Activated naive CD8-positive, alpha-beta T cell treated with anti-CD3 and anti-CD28 coated beads for 36 hours (primary cell): ENCODE data around the gene HSPA2. TPM values are rescaled to one million over a fixed set of nuclear protein-coding genes. Genes with fewer than 3 reads are reported as not detected.
A peak's percentile ranks its signal among the peaks of the same experiment; 100 is the strongest.
"Not testable (repeated sequence)": the region's sequence is repeated elsewhere in the genome, so short reads cannot be mapped to it uniquely, and the experiment has no call there.

Experiments
- DNase-seq: peaks from one replicate; pipeline ENCODE4 v3.0.0; 2021
- H3K27ac Mint-ChIP-seq: one replicate; pipeline ENCODE4 v1.8.0; 2022; ENCODE audit warnings: mild to moderate bottlenecking, moderate library complexity, mixed read lengths
- H3K27me3 Mint-ChIP-seq: one replicate; pipeline ENCODE4 v1.8.0; 2022; ENCODE audit warnings: mild to moderate bottlenecking, mixed read lengths
- H3K36me3 Mint-ChIP-seq: one replicate; pipeline ENCODE4 v1.8.0; 2021; ENCODE audit warnings: mild to moderate bottlenecking, mixed read lengths
- H3K4me1 Mint-ChIP-seq: one replicate; pipeline ENCODE4 v1.8.0; 2021; ENCODE audit warnings: mixed read lengths
- H3K4me3 Mint-ChIP-seq: one replicate; pipeline ENCODE4 v1.8.0; 2022; ENCODE audit warnings: mild to moderate bottlenecking, moderate library complexity, mixed read lengths
- H3K9me3 Mint-ChIP-seq: one replicate; pipeline ENCODE4 v1.8.0; 2022; ENCODE audit warnings: mixed read lengths
- total RNA-seq, 2 experiments: library from RNA; stranded (reverse); gene quantifications; one replicate each; pipeline ENCODE4 v1.2.3, GENCODE V29; 2021

Gene HSPA2
- total RNA-seq, 2 experiments from 2014 or later: 1.9 to 2.0 TPM

- no peak overlapping the region for H3K27ac Mint-ChIP-seq
- peak; percentile 6 for DNase-seq
- peaks cover 22% of the 10 kb centered on the region for H3K4me1 Mint-ChIP-seq
- H3K9me3 Mint-ChIP-seq: peaks cover 7% of the 10 kb centered on the region
- peaks cover 11% of the 10 kb centered on the region for H3K36me3 Mint-ChIP-seq
- peaks cover 44% of the 10 kb centered on the region for H3K27me3 Mint-ChIP-seq
- H3K4me3 Mint-ChIP-seq: peak overlapping the region; percentile 92
Observed at GRCh38 chr14:64541261-64541971, 875 bp downstream of the HSPA2 start.

GRCh38 chr14:64541972-64542835 is 1.7 kb downstream of the HSPA2 start:
- peaks cover 7% of the 10 kb centered on the region for H3K9me3 Mint-ChIP-seq
- H3K4me1 Mint-ChIP-seq: peaks cover 22% of the 10 kb centered on the region
- peaks cover 11% of the 10 kb centered on the region for H3K36me3 Mint-ChIP-seq
- H3K4me3 Mint-ChIP-seq: peak overlapping the region; percentile 92
- H3K27ac Mint-ChIP-seq: no peak overlapping the region
- DNase-seq: no peak
- H3K27me3 Mint-ChIP-seq: peaks cover 46% of the 10 kb centered on the region

- H3K27ac Mint-ChIP-seq: no peak overlapping the region
- H3K36me3 Mint-ChIP-seq: peaks cover 11% of the 10 kb centered on the region
- DNase-seq: no peak
- H3K9me3 Mint-ChIP-seq: peaks cover 7% of the 10 kb centered on the region
- peaks cover 47% of the 10 kb centered on the region for H3K27me3 Mint-ChIP-seq
- H3K4me3 Mint-ChIP-seq: peak overlapping the region; percentile 92
- peaks cover 22% of the 10 kb centered on the region for H3K4me1 Mint-ChIP-seq
Observed at GRCh38 chr14:64542836-64543201, 2.3 kb downstream of the HSPA2 start.

GRCh38 chr14:64544607-64545312 is 4.2 kb downstream of the HSPA2 start:
- Mint-ChIP-seq H3K4me1 (peaks cover 22% of the 10 kb centered on the region), H3K36me3 (peaks cover 10% of the 10 kb centered on the region), H3K4me3 (no peak overlapping the region), H3K27me3 (peaks cover 47% of the 10 kb centered on the region), H3K9me3 (peaks cover 7% of the 10 kb centered on the region), H3K27ac (no peak overlapping the region)
- no peak for DNase-seq

GRCh38 chr14:64549016-64549415 is 8.5 kb downstream of the HSPA2 start:
- no peak overlapping the region for H3K4me3 Mint-ChIP-seq
- no peaks in the 10 kb centered on the region for H3K9me3 Mint-ChIP-seq
- no peaks in the 10 kb centered on the region for H3K36me3 Mint-ChIP-seq

GRCh38 chr14:64549791-64550620 is 9.5 kb downstream of the HSPA2 start, which contains the start of gene PPP1R36:
Gene PPP1R36 (plus strand): TSS chr14:64549961. CDS start chr14:64549998, 37 bp downstream.
- peaks cover 11% of the 10 kb centered on the region for H3K4me1 Mint-ChIP-seq
- H3K4me3 Mint-ChIP-seq: peak within 1 kb of the TSS; percentile 52
- DNase-seq: peak; percentile 56
- H3K36me3 Mint-ChIP-seq: no peaks in the 10 kb centered on the region
- H3K9me3 Mint-ChIP-seq: no peaks in the 10 kb centered on the region
- H3K27me3 Mint-ChIP-seq: peaks cover 15% of the 10 kb centered on the region
- H3K27ac Mint-ChIP-seq: no peak within 1 kb of the TSS

More at GRCh38 chr14:64549016-64549415, 8.5 kb downstream of the HSPA2 start:
- no peak overlapping the region for H3K27ac Mint-ChIP-seq
- no peak for DNase-seq
- peaks cover 18% of the 10 kb centered on the region for H3K27me3 Mint-ChIP-seq
- H3K4me1 Mint-ChIP-seq: peaks cover 11% of the 10 kb centered on the region

- Mint-ChIP-seq H3K4me1 (peaks cover 11% of the 10 kb centered on the region), H3K27me3 (peaks cover 15% of the 10 kb centered on the region), H3K9me3 (no peaks in the 10 kb centered on the region), H3K36me3 (no peaks in the 10 kb centered on the region), H3K4me3 (no peak overlapping the region), H3K27ac (no peak overlapping the region)
- DNase-seq: no peak
Observed at GRCh38 chr14:64550621-64551333, 10.2 kb downstream of the HSPA2 start.

- H3K9me3 Mint-ChIP-seq: no peaks in the 10 kb centered on the region
- H3K27ac Mint-ChIP-seq: no peak overlapping the region
- no peak overlapping the region for H3K4me3 Mint-ChIP-seq
- DNase-seq: no peak
- peaks cover 7% of the 10 kb centered on the region for H3K4me1 Mint-ChIP-seq
- no peaks in the 10 kb centered on the region for H3K36me3 Mint-ChIP-seq
- H3K27me3 Mint-ChIP-seq: peaks cover 9% of the 10 kb centered on the region
Observed at GRCh38 chr14:64554556-64554955, 14.0 kb downstream of the HSPA2 start.

GRCh38 chr14:64556526-64556925 is 16.0 kb downstream of the HSPA2 start:
- Mint-ChIP-seq H3K27me3 (no peaks in the 10 kb centered on the region), H3K9me3 (no peaks in the 10 kb centered on the region), H3K27ac (no peak overlapping the region), H3K4me1 (peaks cover 2% of the 10 kb centered on the region), H3K36me3 (no peaks in the 10 kb centered on the region), H3K4me3 (no peak overlapping the region)
- DNase-seq: no peak

- not testable (repeated sequence) for DNase-seq, H3K36me3 Mint-ChIP-seq, H3K27me3 Mint-ChIP-seq, H3K9me3 Mint-ChIP-seq, H3K4me1 Mint-ChIP-seq, H3K4me3 Mint-ChIP-seq, H3K27ac Mint-ChIP-seq
Observed at GRCh38 chr14:64558216-64558615, 17.7 kb downstream of the HSPA2 start.

GRCh38 chr14:64561631-64562030 is 21.1 kb downstream of the HSPA2 start:
- Mint-ChIP-seq H3K27ac (no peak overlapping the region), H3K27me3 (no peaks in the 10 kb centered on the region), H3K9me3 (no peaks in the 10 kb centered on the region), H3K36me3 (no peaks in the 10 kb centered on the region), H3K4me1 (peaks cover 2% of the 10 kb centered on the region), H3K4me3 (no peak overlapping the region)
- DNase-seq: no peak

GRCh38 chr14:64562436-64562835 is 21.9 kb downstream of the HSPA2 start:
- Mint-ChIP-seq H3K4me1 (peaks cover 2% of the 10 kb centered on the region), H3K27ac (no peak overlapping the region), H3K27me3 (no peaks in the 10 kb centered on the region), H3K4me3 (no peak overlapping the region), H3K9me3 (no peaks in the 10 kb centered on the region), H3K36me3 (no peaks in the 10 kb centered on the region)
- DNase-seq: no peak

- no peak overlapping the region for H3K4me3 Mint-ChIP-seq
- H3K4me1 Mint-ChIP-seq: peaks cover 2% of the 10 kb centered on the region
- no peaks in the 10 kb centered on the region for H3K36me3 Mint-ChIP-seq
- no peaks in the 10 kb centered on the region for H3K9me3 Mint-ChIP-seq
- H3K27ac Mint-ChIP-seq: no peak overlapping the region
- DNase-seq: no peak
- no peaks in the 10 kb centered on the region for H3K27me3 Mint-ChIP-seq
Observed at GRCh38 chr14:64563696-64564095, 23.2 kb downstream of the HSPA2 start.

- no peaks in the 10 kb centered on the region for H3K36me3 Mint-ChIP-seq
- DNase-seq: no peak
- H3K27ac Mint-ChIP-seq: no peak overlapping the region
- no peaks in the 10 kb centered on the region for H3K27me3 Mint-ChIP-seq
- no peaks in the 10 kb centered on the region for H3K9me3 Mint-ChIP-seq
- no peak overlapping the region for H3K4me3 Mint-ChIP-seq
- H3K4me1 Mint-ChIP-seq: no peaks in the 10 kb centered on the region
Observed at GRCh38 chr14:64566651-64567122, 26.1 kb downstream of the HSPA2 start.
